ENCODE data around the gene ERC2.

- TF ChIP-seq CTCF (conservative IDR thresholded peaks at IDR 0.05 in 1 of 2, IDR thresholded peaks at IDR 0.05 in 1 of 2; ENCODE audit: low read depth in 1 of 2, low read length in 2 of 2) (no peak), EZH2 (IDR thresholded peaks at IDR 0.05; ENCODE audit: low read length, missing control alignments) (no peak)
These were observed 743.9 kb downstream of the ERC2 start for GRCh38 chr3:55724407-55724784.

All from fibroblast of lung (primary cell).